HG02885 (cell line): ENCODE results near the gene PDIA4.
A peak's percentile ranks its signal among the peaks of the same experiment; 100 is the strongest.
"Not testable (repeated sequence)": the region's sequence is repeated elsewhere in the genome, so short reads cannot be mapped to it uniquely, and the experiment has no call there.

Source experiments
- ATAC-seq: cut with Tn5 transposase; IDR thresholded peaks from one replicate; pipeline ENCODE4 v1.9.1; 2021; ENCODE audit warnings: mild to moderate bottlenecking; ENCODE audit not compliant: unreplicated experiment, poor library complexity

PDIA4 gene

DNA sequence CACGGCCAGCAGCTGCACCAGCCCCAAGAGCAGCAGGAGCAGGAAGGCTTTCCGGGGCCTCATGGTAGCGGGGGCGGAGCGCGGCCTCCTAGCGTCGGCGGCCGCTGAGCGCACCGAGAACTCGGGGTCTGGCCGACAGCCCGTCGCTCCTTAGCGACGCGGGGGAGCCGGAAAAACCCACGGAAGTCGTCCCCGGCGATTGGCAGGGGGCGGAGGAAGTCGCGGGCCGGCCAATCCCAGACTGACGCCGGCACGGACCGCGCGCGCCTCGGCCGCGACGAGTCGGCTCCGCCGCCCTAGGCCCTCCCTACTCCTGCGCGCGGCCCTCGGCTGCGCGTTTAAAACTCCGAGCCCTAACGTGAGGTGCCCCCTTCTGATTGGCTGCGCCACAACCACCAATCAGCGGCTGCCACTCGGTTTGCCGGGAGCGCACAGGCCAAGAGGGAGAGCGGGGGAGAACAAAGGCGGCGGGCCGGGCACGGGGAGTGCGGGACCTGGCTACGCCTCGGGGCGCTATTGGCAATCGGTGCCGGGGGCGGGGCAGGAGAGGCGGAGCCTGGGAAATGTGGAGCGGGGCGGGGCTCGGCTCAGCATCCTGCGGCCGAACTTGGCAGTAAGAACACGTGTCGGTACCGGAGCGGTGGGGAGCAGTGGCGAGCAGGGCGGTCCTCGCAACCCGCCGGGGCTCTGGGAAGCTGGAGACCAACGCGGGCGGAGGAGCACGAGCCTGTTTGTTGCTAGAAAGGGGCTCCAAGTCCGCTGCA is at the start of gene PDIA4:
Gene PDIA4, minus strand, starts transcription at position 160 of the 764 bp plus-strand sequence. Its CDS starts 97 bp downstream, at position 63.
- ATAC-seq: peak; percentile 90

GRCh38 chr7:149077594-149077993 is 49.3 kb upstream of the PDIA4 start:
- no peak for ATAC-seq

DNA sequence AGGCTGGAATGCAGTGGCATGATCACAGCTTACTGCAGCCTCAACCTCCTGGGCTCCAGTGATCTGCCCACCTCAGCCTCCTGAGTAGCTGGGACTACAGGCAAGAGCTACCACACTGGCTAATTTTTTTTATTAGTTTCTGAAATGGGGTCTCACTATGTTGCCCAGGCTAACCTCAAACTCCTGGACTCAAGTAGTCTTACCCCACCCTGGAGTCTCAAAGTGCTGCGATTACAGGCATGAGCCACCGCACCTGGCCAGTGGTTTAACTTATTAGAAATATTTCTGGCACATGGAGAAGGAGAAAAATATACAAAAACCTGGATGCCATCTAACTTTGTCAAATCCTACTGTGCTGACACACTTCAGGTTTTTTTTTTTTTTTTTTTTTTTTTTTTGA is 47.0 kb upstream of the PDIA4 start:
- no peak for ATAC-seq

- ATAC-seq: no peak
These were observed 46.0 kb upstream of the PDIA4 start for GRCh38 chr7:149074116-149074885.

DNA sequence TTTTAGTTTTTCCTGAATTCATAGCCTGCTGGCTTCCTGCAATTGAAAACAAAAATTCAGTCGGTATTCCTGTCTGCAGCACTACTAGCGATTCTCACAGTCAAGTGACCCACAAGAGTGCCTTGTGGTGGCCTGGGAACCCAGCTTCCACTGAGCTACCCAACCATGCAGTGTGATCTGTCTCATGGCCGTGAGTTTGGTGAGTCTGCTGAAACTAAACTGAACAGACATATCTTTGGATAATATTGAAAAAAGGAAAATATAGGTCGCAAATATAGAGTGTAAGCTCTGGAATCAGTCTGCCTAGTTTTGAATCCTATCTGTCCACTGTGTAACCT is 44.1 kb upstream of the PDIA4 start:
- ATAC-seq: no peak

DNA sequence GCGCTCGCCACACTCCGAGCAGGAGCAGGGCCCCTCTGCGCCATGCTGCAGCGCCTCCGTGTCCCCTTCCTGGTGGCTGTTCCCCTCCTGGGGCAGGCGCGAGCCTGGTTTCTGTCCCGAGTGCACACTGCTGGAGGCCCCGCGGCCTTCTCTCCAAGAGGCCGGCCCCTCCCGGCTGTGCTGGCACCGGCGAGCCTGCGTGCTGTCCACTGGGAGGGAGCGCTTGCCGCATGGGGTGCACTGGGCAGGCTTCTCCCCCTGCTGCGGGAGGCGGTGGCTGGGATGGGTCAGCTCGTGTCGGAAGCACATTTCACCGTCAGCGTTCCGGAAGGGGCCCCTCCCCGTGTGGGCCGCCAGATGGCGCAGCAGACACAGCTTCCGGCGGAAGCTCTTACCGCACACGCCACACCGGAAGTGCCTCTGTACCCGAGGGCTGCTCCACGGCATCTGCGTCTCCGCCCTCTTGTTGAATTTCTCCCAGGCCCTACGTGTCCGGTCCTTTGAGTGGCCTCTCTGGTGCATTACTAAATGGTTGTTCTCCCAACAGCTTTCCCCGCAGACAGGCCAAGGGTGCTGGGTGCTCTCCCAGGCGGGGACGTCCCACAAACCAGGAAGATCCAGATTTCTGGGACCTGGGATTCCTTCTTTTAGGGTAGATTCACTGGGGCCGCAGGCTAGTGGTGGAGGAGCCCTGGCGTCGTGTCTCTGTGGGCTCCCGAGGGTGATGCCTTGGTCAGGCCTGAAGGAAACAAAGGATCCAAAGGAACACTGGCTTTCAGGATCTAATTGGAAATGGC is 43.5 kb upstream of the PDIA4 start:
- no peak for ATAC-seq

DNA sequence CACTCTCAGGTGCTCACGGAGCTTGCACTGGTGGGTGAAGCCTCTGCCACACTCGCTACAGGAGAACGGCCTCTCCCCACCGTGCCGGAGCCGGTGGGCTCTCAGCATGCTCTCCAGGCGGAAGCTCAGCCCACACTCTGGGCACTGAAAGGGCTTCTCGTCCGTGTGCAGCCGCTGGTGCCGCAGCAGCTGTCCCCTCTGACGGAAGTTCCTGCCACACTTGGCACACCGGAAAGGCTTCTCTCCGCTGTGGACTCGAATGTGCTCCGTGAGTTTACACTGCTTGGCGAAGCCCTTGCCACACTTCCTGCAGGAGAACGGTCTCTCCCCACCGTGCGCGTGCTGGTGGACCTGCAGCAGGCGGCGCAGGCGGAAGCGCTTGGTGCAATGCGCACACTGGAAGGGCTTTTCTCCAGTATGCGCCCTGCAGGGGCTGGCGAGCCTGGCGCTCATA is 42.9 kb upstream of the PDIA4 start:
- no peak for ATAC-seq

- ATAC-seq: no peak
These were observed 42.2 kb upstream of the PDIA4 start for GRCh38 chr7:149070372-149071125.

DNA sequence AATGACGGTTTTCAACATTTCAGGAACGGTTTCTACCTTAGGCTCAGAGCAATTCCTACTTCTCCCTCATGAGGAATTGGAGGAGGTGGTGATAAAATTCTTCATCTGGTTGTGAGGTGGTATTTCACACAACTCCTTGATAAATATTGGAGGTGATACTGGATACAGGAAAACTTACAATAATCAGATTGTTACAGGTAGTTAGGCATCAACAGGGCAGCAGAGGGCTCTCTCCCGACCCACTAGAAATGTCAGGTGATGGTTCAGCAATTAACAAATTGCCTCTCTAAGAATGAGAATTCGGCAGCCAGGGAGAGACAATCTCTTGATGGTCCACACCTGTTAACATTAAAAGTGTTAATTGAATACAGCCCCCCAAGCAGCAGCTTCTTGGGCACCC is 39.6 kb upstream of the PDIA4 start:
- ATAC-seq: no peak

- no peak for ATAC-seq
These were observed 35.2 kb upstream of the PDIA4 start for GRCh38 chr7:149063476-149063875.

- not testable (repeated sequence) for ATAC-seq
These were observed 34.1 kb upstream of the PDIA4 start for GRCh38 chr7:149062217-149062899.

- no peak for ATAC-seq
These were observed 31.9 kb upstream of the PDIA4 start for GRCh38 chr7:149060156-149060555.

DNA sequence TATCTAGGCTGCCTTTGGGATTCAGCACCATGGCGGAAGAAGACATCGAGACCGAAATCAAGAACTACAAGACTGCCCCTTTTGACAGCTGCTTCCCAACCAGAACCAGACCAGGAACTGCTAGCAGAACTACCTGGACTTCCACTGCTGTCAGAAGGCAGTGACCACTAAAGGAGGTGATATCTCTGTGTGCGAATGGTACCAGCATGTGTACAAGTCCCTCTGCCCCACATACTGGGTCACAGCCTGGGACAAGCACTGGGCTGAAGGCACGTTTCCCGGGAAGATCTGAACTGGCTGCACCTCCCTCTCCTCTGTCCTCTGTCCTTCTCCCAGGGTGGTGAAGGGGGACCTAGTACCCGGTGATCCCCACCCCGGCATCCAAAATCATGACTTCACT is 25.6 kb upstream of the PDIA4 start:
- ATAC-seq: no peak

DNA sequence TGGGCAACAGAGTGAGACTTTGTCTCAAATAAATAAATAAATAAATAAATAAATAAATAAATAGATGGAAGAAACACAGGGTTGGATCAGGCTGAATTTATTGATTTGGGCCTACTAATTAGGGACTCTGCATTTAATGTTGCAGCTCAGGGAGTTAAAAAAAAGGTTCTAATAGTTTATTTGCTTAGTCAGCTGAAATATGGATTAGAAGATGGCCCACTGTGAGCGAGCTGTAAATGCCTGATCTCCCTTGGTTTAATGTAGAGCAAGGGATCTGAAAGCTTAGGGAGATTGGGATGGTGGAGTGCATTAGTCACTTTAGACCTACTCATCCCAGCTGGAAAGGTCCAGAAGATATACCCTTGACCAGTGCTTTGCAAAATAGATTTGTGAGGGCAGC is 25.1 kb upstream of the PDIA4 start:
- no peak for ATAC-seq

DNA sequence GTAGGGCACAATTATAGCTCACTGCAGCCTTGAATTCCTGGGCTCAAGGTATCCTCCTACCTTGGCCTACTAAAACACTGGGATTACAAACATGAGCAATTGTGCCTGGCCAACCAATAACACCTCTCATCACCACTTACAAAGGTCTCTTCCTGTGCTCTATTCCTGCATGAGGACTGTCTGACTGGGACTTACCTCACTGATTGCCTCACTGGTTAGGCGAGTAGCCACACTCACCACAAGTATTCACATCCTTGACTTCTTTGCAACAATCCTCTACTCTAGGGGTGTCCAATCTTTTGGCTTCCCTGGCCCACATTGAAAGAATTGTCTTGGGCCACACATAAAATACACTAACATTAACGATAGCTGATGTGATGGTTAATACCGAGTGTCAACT is 22.6 kb upstream of the PDIA4 start:
- no peak for ATAC-seq

DNA sequence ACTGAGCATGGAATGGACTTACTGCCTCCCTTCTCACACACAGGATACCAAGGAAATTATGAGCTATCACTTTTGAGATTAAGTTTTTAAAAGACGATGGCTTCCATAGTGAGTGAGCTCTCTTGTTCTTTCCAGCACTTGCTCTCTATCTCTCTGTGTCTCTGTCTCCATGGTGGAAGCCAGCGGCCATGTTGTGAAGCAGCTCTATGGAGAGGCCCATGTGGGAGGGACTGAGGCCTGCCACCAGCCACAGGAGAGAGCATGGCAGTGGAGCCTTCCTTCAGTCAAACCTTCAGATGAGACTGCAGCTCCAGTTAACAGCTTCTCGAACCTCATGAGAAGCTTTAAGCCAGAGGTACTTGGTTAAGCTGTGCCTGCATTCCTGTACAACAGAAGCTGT is 20.5 kb upstream of the PDIA4 start:
- no peak for ATAC-seq

DNA sequence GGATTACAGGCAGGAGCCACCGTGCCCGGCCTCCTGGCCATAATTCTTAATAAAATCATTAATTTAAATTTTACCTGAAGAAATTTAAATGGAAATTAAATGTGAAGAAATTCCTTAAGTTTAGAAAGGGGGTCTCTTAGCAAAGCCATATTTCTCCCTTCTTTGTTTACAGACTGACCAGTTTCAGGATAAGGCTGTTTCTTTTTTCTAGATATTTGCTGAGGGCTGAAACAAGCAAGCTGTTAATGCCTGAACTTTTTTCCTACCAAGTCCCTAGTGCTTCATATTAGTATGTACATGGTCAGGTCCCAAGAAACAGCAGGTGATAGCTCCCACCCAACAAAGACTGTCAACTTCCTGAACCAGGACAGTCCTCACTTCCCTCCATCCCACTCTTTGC is 18.1 kb upstream of the PDIA4 start:
- ATAC-seq: no peak

DNA sequence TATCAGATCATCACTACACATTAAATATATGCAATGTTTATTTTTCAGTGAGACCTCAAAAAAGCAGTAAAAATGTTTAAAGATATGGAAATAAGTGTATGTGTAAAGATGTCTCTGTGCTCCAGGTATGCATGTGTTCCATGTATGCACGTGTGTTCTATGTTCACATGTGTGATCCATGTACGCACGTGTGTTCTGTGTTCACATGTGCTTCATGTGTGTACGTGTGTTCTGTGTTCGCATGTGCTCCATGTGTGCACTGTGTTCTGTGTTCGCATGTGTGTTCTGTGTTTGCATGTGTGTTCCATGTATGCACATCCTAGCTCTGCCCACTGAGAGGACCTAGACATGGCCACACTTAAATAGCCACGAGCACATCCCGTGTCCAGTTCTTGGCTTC is 15.6 kb upstream of the PDIA4 start:
- ATAC-seq: no peak

GRCh38 chr7:149041350-149041749 is 13.0 kb upstream of the PDIA4 start:
- no peak for ATAC-seq

DNA sequence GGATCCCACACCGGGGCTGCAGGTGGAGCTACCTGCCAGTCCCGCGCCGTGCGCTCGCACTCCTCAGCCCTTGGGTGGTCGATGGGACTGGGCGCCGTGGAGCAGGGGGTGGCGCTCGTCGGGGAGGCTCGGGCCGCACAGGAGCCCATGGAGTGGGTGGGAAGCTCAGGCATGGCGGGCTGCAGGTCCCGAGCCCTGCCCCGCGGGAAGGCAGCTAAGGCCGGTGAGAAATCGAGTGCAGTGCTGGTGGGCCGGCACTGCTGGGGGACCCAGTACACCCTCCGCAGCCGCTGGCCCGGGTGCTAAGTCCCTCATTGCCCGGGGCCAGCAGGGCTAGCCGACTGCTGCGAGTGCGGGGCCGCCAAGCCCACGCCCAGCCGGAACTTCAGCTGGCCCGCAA is 10.3 kb upstream of the PDIA4 start:
- not testable (repeated sequence) for ATAC-seq
